Cerebellar nuclear complex (tissue), 1 donor: Measurements from ENCODE around the gene MYDGF.

Source experiments
- DNase-seq, 2 experiments: peaks; one replicate each; lab custom pipeline; 2025; lab: John Stamatoyannopoulos, UW

MYDGF gene

DNA sequence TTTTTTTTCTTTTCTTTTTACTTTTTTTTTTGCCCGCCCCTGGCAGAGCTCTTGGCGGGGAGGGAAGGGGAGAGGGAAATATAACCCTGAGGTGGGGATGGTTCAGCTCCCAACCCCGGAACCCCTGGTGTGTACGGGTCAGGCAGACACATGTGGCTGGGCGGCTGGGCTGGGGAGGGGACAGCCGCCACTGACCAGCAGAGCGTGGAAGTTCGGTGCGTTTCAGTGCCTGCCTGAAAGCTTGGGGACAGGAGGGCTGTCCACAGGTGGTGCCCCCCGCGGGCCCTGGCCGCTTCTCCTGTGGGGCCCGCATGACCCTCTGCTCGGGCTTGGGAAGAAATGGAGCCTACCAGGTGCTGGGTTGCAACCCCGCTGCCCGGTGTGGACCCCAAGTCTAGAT lies 5.2 kb upstream of the MYDGF start:
- DNase-seq: no peak

DNA sequence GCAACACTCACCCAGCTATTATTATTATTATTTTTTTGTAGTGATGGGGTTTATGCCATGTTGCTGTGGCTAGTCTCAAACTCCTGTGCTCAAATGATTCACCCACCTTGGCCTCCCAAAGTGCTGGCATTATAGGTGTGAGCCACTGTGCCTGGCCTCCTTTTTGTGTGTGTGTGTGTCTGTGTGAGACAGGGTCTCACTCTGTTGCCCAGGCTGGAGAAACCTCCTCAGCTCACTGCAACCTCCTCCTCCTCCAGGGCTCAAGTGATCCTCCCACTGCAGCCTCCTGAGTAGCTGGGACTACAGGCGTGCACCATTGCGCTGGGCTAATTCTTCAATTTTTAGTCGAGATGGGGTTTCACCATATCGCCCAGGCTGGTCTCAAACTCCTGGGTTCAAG lies 3.6 kb upstream of the MYDGF start:
- no peak for DNase-seq

GRCh38 chr19:4673216-4673615 lies 3.1 kb upstream of the MYDGF start:
- DNase-seq: no peak

DNA sequence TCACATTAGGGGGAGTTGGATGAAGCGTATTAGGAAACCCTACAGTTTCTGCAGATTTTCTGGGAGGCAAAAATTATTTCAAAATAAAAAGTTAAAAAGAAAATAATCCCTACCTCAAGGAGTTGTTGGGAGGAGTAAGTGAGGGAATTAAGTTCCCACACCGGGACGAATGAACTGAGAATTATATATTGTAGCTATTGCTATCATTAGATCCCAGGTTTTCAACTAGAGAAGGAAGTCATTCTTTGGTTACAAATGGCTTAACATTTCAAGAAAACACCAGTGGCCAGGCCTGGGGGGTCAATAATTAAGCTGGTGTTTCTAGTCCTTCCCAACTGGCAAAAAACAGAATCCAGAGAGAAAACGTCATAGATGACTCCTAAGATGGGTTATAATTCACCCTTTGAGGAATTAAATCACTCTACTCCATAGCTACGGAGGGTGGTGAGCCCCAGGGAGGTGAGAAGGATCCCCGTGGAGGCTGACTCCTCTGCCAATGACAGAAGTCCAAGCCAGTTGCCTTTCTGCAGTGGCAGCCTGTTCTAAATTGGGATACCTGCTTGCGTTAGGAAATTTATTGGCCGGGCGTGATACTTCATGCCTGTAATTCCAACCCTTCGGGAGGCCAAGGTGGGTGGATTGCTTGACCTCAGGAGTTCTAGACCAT lies 1.2 kb upstream of the MYDGF start:
- no peak for DNase-seq

GRCh38 chr19:4664642-4665041 lies 5.5 kb downstream of the MYDGF start:
- no peak for DNase-seq

DNA sequence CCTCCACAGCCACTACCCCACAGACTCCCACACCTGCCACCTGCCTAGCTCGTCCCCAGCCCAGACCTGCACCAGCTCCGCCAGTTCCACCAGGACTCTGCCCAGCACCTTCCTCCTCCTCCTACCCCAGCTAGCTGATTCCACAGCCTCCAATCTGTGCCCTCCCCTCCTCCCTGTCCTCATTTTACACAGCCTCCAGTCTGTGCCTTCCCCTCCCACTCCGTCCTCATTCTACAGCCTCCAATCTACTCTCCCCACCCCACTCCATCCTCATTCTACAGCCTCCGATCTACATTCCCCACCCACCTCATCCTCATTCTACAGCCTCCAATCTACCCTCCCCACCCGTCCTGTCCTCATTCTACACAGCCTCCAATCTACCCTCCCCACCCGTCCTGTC lies 7.3 kb downstream of the MYDGF start:
- DNase-seq: no peak

DNA sequence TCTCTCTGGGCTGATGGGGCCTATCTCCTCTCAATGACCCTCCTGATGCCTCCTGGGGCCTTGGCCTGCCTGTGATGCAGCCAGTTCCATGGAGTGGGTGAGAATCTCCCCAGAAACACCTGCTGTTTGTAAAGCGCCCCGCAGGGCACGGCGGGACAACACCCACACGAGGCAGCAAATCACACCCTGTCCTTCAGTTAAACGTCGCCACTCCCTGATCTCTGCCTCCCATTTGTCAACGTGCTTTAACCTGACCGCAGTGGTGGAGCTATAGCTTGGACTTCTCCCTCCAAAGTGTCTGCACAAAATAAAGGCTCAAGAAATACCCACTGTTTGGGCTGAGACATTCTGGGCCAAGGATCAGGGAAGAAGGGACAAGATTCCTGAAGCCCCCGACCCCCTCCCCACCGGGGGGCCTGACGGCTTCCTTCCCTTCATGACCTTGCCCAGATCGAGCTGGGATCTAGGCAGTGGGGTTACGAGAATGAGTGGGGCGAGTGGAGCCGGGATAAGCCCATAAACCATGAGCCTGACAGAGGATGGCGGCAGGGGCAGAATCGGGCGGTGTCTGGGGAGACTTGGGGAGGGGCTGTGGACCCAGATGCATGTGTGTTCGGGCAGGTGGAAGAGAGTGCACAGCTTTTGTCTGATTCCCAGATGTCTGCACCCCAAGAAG lies 8.0 kb downstream of the MYDGF start:
- DNase-seq: no peak

- DNase-seq: no peak
Observed at GRCh38 chr19:4660993-4661392, 9.1 kb downstream of the MYDGF start.

DNA sequence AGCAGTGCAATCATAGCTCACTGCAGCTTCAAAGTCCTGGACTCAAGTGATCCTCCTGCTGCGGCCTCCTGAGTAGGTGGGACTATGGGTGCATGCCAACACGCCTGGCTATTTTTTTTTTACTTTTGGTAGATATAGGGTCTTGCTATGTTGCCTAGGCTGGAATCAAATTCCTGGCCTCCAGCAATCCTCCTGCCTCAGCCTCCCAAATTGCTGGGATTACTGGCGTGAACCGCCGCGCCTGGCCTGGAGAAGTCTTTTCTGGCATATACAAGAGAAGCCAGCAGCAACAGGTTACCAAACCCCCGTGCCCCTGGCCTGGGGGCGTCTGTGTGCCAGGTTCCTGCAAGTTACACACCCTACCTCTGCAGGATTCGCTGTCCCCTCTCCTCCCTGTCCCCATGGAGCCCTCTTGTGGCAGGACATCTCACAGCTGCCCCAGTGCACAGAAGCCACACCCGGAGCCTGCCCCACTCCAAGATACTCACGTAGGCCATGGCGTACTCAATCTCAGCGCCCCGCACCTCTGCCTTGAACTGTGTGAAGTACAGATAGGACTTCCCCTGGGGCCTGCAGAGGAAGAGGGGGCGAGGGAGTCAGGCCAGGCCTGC lies 9.9 kb downstream of the MYDGF start:
- no peak for DNase-seq

GRCh38 chr19:4657835-4658234 lies 12.3 kb downstream of the MYDGF start:
- no peak for DNase-seq

GRCh38 chr19:4657262-4657661 lies 12.9 kb downstream of the MYDGF start:
- DNase-seq: no peak

DNA sequence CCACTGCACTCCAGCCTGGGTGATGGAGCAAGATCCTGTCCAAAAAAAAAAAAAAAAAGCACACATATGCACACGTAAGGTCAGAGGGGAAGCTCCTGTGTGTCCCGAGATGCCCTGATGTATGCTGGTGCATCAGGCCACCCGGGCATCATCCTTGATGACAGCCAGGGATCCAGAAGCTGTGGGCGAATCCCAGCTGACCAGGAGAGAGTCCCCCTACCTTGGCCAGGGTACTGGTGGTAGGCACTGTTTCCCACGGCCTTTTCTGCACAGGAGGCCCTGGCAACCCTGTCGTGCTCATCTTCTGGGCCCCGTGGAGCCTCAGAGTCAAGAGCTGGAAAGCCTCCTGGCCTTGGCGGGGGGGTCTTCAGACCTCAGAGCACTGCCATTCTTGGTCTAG lies 14.0 kb downstream of the MYDGF start:
- DNase-seq: no peak

DNA sequence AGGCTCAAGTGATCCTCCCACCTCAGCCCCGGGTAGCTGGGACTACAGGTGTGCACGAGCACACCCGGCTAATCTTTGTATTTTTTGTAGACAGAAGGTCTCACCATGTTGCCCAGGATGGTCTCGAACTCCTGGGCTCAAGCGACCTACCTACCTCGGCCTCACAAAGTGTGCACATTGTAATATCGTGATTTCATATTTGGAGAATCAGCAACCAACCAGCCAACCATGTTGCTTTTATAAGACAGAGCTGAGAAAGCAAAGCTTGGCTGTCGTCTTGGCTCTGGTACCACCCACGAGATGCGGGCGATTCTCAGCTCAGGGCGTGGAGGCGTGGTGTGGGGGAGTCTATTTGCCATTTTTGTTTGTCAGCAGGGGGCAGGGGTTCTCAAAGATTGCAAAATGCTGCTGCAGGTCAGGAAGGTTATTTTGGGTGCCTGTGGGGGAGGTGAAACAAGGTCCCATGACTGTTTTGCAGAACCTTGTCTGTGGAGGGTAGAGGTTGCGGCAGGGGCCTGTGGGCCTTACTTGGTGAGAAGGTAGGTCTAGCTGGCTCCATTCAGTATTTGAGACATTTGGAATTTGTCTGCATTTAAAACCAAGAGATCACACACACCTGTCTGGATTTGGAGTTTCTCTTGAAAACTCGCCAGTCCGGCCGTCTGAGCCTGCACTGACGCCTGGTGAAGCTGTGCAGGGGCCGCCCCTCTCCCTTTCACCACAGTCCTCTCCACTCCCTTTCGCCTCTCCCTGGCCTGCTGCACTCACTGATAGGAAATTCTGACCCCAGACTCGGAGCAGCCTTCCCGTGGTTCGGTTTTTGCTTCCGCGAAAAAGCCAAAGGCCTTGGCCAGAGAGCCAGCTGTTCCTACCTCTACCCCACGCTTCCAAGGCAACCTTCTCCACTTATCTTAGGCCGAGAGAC lies 15.4 kb downstream of the MYDGF start:
- DNase-seq: no peak

DNA sequence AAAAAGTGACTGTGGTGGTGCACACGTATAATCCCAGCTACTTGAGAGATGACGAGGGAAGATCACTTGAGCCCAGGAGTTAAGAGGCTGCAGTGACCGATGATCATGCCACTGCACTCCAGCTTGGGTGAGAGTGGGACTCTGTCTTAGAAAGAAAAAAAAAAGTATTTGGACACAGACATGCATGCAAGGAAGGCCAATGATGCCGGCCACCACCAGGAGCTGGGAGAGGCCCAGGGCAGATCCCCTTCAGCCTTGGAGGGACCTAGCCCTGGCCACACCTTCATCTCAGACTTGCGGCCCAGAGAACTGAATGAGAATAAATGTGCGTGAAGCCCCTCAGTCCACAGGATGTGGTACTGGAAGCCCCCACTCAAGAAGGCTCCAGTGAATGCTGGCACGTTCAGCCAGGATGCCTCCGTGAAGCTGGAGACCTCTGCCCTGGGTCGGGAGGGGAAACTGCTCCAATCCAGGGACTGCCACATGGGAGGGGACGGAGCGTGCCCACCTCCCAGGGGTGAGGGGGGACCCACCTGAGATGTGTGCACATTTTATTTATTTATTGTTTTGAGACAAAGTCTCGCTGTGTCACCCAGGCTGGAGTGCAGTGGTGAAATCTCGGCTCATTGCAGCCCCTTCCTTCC lies 16.2 kb downstream of the MYDGF start:
- no peak for DNase-seq

DNA sequence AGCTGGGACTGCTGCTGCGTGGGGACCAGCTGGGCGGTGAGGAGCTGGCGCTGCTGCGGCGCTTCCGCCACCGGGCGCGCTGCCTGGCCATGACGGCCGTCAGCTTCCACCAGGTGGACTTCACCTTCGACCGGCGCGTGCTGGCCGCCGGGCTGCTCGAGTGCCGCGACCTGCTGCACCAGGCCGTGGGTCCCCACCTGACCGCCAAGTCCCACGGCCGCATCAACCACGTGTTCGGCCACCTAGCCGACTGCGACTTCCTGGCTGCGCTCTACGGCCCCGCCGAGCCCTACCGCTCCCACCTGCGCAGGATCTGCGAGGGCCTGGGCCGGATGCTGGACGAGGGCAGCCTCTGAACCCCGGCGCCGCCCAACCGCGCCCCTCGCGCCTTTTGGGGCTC lies 18.1 kb downstream of the MYDGF start:
- DNase-seq: no peak

DNA sequence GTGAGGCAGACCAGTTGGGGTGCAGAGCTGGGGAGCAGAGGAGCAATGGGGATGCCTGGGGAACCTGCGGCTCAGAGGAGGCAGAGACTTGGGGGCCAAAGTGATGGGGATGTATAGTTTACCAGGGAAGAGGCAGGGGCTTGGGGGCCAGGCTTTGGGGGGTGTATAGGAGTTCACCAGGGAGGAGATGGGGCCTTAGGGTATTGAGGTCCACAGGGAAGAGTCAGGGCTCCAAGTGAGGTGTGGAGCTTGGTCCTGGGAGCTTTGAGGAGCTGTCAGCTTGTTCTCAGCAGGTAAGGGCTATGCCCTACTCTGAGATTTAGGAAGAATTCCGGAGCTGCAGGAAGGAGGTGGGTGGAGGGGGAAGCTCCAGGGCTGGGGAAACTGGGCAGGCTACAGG lies 20.0 kb downstream of the MYDGF start:
- no peak for DNase-seq

DNA sequence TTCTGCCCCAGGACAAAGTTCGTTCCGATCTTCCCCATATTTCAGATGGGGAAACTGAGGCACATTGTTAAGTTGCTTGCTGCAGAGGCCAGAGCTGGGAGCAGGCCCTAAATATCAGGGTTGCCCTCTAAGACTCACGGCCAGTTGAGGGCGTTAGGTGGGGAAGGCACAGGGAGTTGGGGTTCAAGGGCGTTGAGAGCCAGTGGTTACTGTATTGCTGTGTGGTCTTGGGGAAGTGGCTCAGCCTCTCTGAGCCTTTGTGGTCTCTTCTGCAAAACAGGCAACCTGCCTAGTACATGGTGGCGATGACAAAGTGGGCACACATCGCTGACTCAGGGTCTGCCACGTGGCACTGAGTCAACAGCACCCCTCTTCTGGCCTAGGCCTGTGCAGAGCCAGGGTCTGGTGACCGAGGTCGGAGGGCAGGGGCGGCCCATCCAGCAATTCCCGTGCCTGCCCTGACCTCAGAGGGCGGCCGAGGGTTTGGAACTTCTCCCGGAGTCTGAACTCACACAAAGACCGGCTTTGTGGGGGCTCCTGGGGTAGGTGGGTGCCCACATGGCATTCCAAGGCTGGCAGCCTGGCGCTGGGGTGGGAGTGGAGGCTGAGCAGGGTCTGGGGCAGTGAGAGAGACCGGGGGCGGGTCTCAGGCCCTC lies 20.6 kb downstream of the MYDGF start:
- DNase-seq: no peak

DNA sequence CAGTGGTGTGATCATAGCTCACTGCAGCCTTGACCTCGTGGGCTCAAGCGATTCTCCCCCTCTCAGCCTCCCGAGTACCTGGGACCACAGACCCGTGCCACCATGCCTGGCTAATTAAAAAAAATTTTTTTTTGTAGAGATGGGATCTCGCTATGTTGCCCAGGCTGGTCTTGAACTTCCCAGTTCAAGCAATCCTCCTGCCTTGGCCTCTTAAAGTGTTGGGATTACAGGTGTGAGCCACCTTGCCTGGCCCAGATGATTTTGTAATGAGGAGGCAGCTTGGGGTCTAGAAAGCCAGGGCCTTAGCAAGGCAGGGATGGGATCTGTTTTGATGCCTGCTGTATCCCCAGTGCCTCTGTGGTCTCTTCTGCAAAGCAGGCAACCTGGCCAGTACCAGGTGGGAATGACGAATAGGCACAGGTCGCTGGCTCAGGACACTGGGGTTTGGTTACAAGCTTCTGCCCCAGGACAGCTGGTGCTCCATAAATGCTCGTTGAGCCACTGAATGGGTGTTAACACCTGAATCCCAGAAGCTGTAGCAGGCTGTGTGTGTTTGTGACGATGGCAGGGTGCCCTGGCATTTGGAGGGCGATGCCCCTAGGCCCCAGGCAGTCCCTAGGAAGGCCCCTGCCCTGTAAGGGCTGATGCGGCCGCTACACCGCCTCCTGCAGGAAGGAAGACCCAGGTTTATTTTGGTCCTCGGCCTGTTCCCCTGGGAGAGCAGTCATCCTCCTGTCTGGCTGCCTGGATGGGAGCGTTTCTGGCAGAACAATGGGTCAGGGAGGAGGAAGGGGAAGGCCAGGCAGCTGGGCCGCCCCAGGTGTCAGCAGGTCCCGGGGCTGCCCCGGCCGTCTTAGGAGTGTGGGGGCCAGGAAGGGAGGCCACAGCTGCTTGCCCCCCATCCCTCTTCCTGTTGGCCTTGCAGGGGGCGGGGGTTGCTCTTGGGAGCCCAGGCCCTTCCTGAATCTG lies 22.2 kb downstream of the MYDGF start:
- no peak for DNase-seq

DNA sequence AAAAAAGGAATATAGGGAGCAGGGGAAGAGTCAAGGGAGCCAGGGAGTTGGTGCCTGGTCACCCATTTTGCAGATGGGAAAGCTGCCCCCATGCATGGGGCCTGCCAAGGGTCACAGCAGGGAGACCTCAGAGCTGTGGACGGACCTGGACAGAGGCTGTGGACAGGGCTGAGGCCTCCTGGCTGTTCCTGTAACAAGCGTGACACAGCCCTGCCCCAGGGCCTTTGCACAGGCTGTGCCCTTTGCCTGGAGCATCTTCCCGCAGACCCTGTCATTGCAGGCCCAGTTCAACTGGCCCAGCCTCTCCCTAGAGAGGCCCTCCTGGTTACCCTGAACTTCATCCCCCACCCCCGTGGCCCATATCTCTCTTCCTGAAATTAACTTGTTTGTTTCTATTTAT lies 24.4 kb downstream of the MYDGF start:
- no peak for DNase-seq

DNA sequence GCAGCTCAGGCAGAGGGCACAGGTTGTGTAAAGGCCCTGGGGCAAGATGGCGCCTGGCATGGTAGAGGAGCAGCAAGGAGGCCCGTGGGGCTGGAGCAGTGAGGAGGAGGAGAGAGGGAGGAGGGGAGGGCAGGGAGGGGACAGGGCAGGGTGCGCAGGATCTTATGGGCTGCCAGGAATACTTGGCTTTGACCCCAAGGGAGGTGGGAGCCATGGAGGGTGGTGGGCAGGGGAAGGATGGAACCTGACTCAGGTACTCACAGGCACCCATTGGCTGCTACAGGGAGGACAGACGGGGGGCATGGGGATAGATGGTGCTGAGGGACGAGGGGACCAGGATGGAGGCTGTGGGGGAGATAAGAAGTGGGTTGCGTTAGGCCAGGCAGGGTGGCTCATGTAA lies 27.5 kb downstream of the MYDGF start:
- DNase-seq: no peak
